Measurements from ENCODE around the gene C2orf68. TPM values are rescaled to one million over a fixed set of nuclear protein-coding genes. Genes with fewer than 3 reads are reported as not detected.
A peak's percentile ranks its signal among the peaks of the same experiment; 100 is the strongest.

The C2orf68 gene
- total and polyA plus RNA-seq, 9 of the 15 experiments (the other 6 are each of a cell fraction or from before 2014, with no cell fraction given), result 22.1 to 50.0 (median 31.8) TPM

GRCh38 chr2:85605406-85606115, 6.3 kb downstream of the C2orf68 start:
- Histone ChIP-seq H3K4me2 (ENCODE audit: insufficient read depth, low read length) (no peak overlapping the region), H4K20me1 (replicated peaks; ENCODE audit: control insufficient read depth, insufficient read depth, low read length) (no peaks in the 10 kb centered on the region), H3K9ac (ENCODE audit: insufficient read depth in 1 of 2, low read depth in 2 of 2, low read length in 2 of 2) (no peak overlapping the region), H3K9me1 (ENCODE audit: control insufficient read depth, insufficient read depth, low read length) (no peaks in the 10 kb centered on the region), H3K27me3 (ENCODE audit: control insufficient read depth in 2 of 2, insufficient read depth in 2 of 2, low read length in 2 of 2) (no peaks in the 10 kb centered on the region), H3K4me3 (no peak overlapping the region), H3K27ac (ENCODE audit: extremely low read depth, low read depth, low read length) (no peak overlapping the region; the same call in 2 of the 3 replicates), H3K4me1 (replicated peaks in 1 of 2; ENCODE audit: control insufficient read depth in 2 of 2, insufficient read depth in 2 of 2, low read length in 2 of 2) (peaks cover 9 to 29% of the 10 kb centered on the region in 2 experiments; a peak in 4 of 5 replicates), H3K9me3 (replicated peaks; ENCODE audit: control insufficient read depth, insufficient read depth, low read depth, low read length) (no peaks in the 10 kb centered on the region), H3K36me3 (ENCODE audit: control insufficient read depth, insufficient read depth, low read length) (peaks cover 46% of the 10 kb centered on the region; the same call in 2 of the 3 replicates), H2AFZ (ENCODE audit: low read depth, low read length) (no peak overlapping the region), H3K79me2 (ENCODE audit: control insufficient read depth, insufficient read depth, low read length) (peaks cover 36% of the 10 kb centered on the region; the same call in 2 of the 3 replicates)
- ChIA-PET CTCF (ENCODE audit: low intra/inter-chr PET ratio) (interaction anchor here (0.7 kb wide), 1 partner anchor 44 kb away, joined by 3 read pairs; the partner anchor contains the start of gene GGCX), POLR2A (interaction anchor here (0.6 to 5.5 kb wide), 11 partner anchors 8 to 106 kb away, joined by 3 to 31 read pairs (median 4); partner anchors contain the start of genes MAT2A, RNF181 and USP39)
- intact Hi-C loops (cut with micrococcal nuclease), result no loop called here
- TF ChIP-seq ZNF146 (CRISPR knock-in tag; IDR thresholded peaks at IDR 0.05; ENCODE audit: unreplicated experiment) (no peak), IFI16 (CRISPR knock-in tag; IDR thresholded peaks at IDR 0.05) (no peak), EZH2 (IDR thresholded peaks at IDR 0.05; ENCODE audit: borderline replicate concordance, low read depth, low read length) (no peak), NFIC (IDR thresholded peaks at IDR 0.05) (peak; percentile 83), CUX1 (CRISPR knock-in tag; IDR thresholded peaks at IDR 0.05) (no peak), ZNF561 (CRISPR knock-in tag; conservative IDR thresholded peaks at IDR 0.05) (no peak)
- DNase-seq (ENCODE audit: extremely low read depth in 1 of 4, low spot score in 3 of 4) (no peak), FAIRE-seq (no peak), ATAC-seq (no peak)
- in situ Hi-C loops (cut with MboI), result no loop called here
- WGBS (ENCODE audit: insufficient coverage, low coverage, missing lambda C conversion rate), result 60% methylated on average over 4 of the region's 4 CpGs
- no TSS peak for BruUV-seq (replicated peaks)
